HCEC 1CT (cell line): ENCODE measurements around the gene SIK3.

Experiments
- DNase-seq: peaks from one replicate; pipeline ENCODE4 v3.0.0-alpha.2; 2017

SIK3 gene

DNA sequence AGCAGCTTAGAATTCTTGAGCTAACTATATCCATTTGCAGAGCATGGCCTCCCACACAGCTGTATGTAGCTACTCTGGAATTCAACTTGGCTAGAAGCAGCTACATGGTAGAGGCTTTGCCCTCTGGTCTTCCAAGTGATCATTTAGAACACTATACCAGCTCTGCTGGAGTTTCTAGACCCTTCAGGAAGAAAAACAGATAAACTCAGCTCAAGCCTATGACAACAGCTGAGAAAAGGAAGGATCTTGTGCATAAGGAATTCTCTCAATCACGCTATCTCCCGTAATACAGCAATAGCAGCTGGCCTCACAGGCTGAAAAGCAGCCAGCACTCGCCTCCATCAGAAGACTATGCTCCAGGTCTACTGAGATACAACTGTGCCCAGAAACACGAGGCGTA lies 210.2 kb downstream of the SIK3 start:
- no peak for DNase-seq

DNA sequence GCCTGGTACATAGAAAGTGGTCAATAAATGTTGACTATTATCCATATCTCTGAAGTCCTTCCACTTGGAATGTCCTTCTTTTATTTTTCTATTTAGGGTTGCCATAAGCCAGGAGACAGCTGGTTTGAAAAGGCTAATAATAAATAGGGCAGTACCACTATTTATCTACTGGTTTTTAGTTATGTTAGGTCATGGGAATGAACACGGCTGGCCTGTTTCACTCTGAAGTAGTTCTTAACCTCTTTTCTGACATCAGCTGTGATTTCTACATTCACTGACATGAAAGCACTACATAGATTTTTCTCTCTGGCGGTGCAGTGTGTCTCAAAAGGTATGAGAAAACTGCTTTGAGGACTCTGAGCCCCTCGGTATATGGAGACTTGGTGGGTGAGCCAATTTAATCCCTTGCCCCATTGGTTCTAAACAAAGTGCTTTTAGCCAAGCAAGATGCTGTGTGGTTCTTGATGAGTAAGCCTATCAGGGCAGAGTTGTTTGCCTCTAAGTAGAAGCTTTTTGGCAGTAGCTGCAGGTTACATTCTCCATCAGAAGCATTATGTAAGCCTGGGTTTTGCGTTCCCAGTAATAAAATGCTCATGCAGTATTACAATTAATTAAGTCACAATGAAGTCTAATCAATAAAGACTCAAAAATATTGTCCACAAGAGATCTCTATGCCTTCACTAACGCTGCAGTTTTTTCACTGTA lies 212.1 kb downstream of the SIK3 start:
- DNase-seq = peak; percentile 54

DNA sequence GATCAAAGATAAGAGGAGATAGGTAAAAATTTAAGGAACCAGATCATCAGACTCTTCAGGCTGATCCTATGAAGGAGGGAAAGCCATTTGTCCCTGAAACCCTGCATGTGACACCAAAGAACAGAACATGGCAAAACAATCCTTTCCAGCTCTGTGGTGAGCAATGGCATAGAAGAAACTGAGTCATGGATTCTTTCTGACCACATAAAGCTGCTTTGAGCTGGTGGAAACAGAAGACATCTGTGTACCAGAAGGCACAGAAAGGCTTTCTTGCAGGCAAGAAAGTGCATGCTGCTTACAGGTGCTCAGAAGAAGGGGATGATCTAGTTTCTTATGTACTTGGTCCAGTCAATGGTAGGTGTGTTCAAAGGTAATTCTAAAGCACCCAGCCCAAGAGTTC lies 215.8 kb downstream of the SIK3 start:
- DNase-seq = peak; percentile 86

DNA sequence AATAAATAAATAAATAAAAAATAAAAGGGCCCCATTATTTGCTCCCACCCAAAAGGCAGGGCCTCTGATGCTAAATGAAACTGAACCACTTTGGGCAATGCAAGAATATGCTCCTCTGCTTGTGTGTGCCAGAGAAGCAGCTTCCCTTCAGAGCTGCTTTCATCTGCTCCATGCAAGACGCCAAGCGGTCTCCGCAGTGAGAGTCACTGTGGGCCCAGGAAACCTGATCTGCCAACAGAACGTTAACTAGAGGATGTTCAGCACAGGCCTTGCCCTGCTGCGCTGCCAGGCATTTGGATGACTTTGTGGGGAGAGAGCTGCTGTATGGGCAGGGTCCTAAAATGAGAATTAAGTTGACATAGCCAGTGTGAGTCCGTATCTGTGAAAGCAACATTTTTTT lies 217.1 kb downstream of the SIK3 start:
- DNase-seq = no peak

DNA sequence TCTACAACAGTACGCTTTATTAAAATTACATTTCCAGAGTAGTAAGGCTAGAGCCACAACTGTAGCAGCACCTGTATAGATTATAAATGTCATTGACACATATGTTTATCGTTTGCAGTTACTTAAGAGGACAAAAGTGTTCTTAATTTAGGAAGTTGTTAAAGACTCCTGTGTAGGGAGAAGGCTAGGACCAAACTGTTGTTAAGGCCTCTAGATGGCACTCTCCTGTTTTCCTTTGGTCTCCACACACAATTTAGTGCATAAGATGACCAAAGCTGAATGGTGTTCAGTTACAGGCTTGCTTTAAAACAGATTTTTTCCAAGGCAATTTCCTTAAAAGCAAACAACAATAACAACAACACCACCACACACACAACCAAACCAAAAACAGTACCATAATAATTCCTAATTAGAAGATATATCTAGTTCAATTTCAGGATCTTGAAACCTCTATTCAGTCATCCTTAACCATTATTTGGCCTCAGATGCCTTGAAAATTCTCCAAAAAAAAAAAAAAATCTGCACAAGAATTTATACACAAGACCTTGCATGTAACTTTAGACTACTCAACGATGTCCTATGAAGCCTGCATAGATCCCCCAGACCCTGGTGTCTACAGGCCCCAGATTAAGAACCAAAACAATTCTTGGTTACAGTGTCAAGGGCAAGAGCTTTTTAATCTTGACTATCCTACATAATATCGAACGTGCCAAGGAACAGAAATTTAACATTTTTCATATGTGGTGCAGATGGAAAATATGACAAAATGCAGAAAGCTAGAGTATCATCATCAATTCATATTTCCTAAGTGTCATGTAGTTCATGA lies 218.2 kb downstream of the SIK3 start:
- peak; percentile 77 for DNase-seq

DNA sequence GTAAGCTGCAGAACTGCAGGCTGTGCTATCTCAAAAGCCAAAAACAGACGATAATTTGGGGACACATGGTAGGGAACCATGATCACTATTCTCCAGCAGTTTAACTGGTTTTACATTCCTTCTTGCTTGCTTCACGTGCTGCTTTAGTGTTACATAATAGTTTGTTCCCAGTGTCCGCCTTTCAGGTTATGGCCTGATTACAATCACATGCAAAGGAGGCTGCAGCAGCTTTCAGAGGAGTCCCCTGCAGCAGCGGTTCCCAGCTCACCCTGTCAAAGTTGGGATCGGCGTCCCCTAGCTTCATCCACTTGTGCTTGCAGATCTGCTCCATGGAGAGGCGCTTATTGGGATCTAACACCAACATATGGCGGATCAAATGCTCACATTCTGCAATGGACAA lies 221.6 kb downstream of the SIK3 start:
- no peak for DNase-seq

DNA sequence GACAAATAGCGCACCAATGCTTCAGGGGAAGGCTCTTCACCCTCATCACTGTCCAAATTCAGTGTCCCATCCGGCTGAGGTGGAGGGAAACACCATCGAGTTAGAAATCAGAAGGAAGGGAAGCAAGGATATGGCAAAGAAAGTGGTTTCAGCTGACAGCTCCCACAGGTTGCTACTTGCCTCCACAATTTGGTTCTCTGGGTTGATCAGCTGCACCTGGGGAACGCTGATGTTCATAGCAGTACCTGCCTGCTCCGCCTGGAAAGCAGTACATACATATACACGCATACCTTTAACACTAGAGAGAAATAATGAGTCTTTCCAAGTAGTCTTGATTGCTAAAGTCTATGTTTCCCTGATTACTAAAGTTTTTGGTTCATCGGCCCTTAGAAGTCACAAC lies 223.0 kb downstream of the SIK3 start:
- no peak for DNase-seq

DNA sequence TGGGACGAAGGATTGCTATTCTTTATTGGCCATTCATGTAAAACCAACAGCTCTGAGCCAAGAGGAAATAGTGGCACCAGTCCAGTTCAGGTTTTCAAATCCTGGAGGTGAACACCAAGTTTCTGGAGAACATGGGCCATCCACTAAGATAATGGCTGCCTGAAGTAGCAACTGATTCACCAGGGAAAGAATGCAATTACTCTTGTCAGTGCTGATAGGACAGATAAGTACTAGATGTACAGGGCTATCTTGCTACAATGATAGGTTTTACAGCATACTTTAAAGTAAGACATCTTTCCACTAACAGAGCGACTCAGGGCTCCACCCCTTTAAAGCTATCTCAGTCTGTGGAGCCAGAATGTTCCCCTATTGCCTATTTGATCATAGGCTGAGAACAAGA lies 224.0 kb downstream of the SIK3 start:
- peak; percentile 20 for DNase-seq

DNA sequence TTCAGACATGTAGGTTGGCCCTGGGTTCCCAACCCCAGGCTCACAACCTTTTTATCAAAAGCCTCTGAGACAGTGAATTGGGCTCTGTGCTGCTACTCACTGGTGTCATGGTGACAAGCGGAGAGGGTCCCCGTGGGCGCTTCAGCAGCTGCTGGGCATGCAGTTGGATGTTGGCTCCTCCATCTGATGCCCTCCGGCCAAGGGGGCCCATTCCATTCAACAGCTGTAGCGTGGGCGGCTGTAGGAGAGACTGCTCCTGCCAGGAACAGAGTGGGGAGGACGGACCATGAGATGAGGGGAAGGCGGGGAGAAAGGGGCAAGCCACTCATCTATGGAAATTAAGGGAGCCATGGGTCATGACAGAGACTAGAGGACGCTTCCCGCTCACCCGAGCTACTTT lies 224.8 kb downstream of the SIK3 start:
- DNase-seq = no peak

DNA sequence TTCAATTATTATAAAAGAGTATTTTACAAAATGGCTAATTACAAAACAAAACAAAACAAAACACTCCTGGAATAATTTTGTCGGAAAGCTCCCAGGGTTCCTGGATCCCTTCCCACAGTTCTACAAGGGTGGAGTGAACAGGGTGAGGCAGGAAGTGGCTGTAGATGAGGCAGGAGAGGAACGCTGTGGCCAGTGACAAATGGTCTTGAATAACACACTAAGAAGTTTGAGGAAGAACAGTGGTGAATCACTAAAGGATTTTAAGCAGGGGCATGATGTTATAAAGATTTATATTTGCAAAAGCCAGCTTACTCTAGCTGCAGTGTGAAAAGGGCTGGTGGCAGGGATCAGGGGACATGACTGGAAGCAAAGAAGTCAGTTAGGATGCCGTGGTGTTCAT lies 227.0 kb downstream of the SIK3 start:
- DNase-seq = peak; percentile 94

DNA sequence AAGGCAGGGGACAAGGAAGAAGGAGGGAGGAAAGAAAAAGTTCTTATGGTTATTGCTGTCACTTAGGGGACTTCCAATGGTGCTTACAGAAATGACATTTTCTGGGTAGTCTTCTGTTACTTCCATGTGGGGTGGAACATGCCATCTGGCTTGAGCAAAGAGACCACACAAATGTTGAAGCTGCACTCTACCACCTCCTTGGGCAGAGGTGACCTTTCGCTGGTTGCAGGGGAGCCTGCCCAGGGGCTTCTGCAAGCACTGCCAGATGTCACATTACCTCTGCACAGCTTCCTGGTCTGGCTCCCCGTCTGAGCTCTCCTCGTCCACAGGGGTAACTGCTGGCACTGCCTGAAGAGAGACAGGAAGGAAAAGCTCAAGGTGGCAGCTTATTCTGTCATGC lies 228.2 kb downstream of the SIK3 start:
- no peak for DNase-seq

DNA sequence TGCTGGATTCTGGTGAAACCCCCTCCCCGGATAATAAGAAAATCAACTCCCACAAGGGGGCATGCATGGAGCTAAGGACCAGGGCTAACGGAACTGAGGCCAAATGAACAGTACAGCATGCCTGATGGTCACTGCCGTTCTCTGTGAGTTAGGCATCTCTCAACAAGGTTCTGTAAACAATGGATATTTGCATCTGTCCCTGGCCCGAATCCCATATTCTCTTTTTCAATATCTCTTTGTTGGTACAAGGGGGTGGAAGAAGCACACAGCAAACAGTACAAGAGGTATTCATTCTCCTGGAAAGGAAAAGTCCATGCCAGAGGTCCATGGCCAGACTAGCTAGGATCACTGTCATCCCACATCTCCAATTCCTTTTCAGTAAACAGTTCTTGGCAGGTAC lies 228.6 kb downstream of the SIK3 start:
- no peak for DNase-seq

DNA sequence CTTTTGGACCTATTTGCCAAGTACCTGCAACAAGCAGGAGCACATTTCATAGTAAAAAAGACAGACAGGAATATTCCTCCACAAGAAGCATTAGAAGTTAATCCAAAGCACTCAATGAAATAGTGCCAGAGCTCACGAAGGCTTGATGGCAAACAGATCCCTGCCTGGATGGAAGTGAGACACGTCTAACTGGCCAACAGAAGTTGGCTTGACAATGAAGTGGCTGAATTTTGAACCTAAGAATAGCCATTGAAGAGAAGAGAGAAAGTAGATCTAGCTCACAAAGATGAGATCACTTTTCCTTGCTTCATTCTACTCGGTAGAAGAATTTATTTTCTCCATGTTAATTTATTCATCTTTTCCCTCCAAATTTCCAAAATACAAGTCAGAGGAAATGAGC lies 230.2 kb downstream of the SIK3 start:
- DNase-seq = no peak

DNA sequence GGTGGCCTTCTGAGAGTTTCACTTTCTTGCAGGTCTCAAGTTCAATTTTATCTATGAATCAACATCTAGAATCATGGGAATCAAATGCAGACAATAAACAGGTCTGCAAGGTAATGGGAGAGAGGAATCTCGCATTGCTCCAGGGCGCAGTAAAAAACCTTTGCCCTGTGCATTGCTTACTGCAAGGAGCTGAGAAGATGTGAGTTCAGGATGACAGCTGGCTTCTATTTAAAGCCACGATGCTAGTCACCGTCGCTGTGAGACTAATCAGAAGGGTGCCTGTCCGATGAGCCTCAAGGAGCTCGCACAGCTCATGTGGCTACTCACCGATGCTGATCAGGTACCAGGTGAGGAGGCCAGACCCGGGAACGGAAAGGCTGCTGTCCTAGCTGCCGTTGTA lies 230.6 kb downstream of the SIK3 start:
- DNase-seq = no peak

DNA sequence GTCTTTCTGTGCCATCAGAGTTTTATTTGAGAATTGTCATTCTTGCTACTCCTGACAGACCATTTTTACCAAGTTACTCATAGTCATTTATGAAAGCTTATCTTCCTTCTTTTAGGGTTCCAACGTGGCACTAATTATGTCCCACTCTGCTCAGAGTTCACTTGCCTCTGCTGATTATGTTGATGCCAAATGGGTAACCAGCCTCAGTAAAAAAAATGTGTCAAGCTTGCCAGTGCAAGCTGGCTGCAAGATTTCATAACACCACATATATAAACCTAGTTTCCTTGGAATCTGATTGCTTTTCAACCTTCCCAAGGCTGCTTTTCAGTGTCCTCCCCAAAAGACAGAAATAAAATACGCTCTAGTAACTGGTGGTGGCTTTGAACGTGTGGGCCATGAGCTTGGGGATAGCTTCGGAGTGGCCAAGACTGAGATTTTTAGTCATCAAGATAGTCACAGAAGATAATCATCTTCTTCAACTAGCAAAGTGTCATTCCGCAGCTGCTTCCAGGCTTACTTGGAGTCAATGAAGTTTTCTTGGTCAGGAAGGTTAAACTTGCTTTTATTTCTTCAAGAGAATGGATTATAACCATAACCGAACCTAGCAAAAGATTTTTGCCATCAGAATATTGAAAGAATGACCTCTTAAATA lies 231.3 kb downstream of the SIK3 start:
- DNase-seq = no peak

DNA sequence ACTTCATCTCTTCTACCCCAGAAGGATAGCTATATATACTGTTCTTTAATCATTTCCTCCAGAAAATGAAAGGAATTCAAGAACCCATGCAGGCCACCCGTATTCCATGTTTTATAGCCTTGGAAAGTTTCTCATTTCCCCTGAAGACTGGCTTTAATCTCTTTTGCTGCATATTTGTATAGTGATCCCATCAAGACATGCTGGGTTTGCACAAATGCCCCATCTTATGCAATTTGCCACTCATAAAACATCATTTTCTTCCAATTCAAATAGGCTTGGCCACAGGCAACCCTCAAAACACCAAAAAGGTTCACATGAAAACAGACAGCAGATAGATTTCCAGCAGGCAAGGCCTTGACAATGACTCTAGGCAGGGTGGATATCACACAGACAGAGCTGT lies 232.5 kb downstream of the SIK3 start:
- DNase-seq = no peak

DNA sequence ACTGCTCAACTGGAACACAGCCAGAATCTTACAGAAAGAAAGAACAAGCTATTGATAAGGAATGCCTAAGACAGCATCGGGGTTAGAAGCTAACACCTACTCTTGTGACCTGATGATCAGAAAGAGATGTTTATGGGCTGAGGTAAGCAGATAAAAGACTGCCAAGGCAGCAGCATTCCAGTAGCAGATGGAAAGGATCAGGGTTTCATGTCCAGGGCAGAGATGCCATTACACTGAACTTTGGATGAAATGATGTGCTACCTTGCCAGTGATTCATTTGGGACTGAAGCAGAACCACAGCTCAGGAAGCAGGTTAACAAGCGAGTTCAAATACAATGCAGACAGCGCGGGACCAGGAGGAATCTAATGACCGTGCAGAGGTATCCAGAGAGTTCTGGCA lies 233.7 kb downstream of the SIK3 start:
- DNase-seq = no peak

DNA sequence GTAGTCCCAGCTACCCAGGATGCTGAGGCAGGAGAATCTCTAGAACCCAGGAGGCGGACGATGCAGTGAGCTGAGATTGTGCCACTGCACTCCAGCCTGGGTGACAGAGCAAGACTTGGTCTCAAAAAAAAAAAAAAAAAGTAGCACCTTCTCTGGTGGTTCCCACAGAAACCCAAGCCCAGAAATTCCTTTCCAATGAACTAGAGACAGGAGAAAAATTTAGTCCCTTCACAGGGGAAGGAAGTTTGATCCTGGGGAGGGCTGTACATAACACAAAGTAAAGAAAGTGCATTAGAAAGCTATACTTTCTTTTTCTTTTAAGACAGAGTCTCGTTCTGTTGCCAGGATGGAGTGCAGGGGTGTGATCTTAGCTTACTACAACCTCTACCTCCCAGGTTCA lies 235.3 kb downstream of the SIK3 start:
- DNase-seq = no peak

DNA sequence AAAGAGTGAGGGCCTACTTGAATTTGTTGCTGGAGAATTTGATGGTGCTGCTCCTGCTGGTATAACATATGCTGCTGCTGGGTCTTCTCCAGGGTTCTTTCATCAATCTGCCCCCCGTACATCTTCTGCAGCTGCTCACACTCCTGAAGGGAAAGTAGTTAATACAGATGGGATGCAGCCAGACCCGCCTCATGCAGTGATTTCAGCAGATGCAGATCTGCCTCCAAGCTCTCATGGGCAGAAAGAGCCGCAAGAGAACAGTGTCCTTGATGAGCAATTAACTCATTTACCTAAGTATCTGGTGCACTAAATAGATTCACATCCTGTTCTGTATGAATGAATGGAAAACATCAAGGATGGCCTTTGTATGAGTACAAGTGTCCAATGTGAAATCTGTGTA lies 236.0 kb downstream of the SIK3 start:
- no peak for DNase-seq

DNA sequence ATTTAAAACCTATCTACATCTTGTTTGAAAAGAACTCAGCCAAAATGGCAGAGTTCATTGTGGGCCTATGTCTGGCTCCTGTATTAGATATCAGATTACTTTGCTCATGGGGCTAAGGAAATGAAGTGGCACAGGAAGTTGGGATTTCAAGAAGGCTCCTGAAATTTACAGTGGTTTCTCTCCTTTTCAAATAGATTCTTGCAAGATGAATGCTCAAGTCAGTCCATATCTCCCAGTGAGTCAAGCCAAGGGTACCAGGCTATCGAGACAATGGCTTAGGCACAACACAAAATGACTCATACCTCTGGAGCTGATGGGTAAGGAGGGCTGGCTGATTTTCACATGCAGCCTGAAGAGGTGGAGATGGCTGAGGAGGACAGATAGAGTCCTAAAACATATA lies 236.7 kb downstream of the SIK3 start:
- peak; percentile 60 for DNase-seq

DNA sequence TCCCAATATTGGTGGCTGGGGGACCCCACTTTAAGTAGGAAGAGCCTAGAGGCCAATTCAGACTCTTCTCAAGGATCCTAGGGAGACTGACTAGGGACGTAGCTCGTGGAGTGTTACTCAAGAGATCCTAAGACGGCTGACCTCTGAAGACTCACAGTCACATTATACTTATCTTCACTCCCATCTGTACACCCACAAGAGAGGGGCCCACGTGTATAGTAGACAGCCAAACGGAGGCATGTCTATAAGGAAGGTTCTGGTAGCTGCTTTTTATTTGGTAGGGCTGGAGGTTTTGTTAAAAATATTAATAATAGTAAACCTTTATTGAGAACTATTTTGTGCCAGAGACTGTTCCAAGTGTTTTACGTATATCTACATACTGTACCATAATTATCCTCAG lies 237.9 kb downstream of the SIK3 start:
- no peak for DNase-seq

DNA sequence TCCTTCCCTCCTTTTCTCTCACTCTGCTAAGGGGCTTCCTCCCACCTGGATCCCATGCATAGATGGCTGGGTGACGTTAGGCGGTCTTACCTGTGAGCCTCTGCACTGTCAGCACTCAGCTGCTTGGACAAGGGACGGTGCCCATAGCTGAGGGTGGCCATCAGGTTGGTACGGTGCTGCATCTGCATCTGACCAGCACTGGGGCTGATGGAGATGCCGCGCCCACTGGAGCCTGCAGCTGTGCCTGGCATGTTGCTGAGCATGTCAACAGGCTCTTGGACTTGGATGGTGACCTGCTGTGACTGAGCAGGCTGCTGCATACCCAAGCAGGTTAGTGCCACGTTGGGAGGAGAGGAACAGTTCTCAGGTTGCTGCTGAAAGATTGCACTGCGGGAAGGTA lies 239.1 kb downstream of the SIK3 start:
- DNase-seq = no peak

DNA sequence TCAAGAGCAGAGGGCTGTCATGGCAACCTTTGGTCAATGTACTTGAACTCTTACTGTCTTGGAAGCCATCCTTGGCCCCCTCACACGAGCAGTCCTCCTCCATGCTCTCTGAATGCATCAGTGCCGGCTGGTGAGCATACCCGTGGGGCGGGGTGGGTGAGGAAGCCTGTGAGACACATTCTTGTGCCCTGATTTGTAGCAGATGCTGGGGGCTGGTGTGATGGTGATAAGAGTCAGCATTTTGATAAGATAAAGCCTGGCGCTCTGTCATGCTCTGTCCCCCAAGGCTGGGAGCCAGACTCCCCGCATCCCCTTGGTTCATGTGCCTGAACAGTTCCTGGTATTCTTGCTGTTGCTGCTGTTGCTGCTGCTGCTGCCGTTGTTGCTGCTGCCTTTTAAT lies 240.3 kb downstream of the SIK3 start:
- no peak for DNase-seq

DNA sequence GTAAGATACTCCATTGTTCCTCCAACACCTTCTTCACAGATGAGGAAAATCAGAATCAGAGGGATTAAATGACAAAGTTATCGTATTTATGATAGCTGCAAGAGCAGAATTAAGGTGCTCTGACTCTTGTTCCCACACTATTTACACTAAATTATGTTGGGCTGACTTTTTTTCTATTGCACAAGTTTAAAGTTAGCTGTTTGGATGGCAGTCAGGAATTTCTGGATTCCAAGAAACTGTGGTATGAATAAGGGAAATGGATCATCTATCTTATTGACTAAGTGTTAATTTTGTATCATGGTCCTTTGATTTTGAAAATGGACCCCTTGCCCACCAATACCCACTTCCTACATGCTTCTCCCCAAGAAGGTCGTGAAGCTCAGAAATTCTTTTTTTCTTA lies 240.9 kb downstream of the SIK3 start:
- DNase-seq = no peak
